ENCODE results near the gene C3AR1.

The C3AR1 gene

GRCh38 chr12:8012651-8013309 is 53.4 kb downstream of the C3AR1 start:
- H3K36me3 ChIP-seq (ENCODE audit: control insufficient read depth in 4 of 4, insufficient read depth in 4 of 4, low read length in 3 of 4): no peaks in the 10 kb centered on the region
- DNase-seq: peak in 1 of 3 donors; percentile 69
- 93% methylated on average over 7 of the region's 7 CpGs for WGBS (ENCODE audit: insufficient coverage)
- no peak overlapping the region for H3K4me3 ChIP-seq (ENCODE audit: control insufficient read depth in 1 of 7, extremely low read depth in 1 of 7, insufficient read depth in 4 of 7, low read depth in 2 of 7, low read length in 6 of 7)
- no peak overlapping the region for H3K27ac ChIP-seq (ENCODE audit: insufficient read depth in 1 of 2, low read depth in 1 of 2, low read length in 2 of 2, poor library complexity in 1 of 2, severe bottlenecking in 2 of 2)
- H3K9me3 ChIP-seq (ENCODE audit: control extremely low read depth in 1 of 5, control insufficient read depth in 4 of 5, insufficient read depth in 2 of 5, low read depth in 1 of 5, low read length in 4 of 5): no peaks in the 10 kb centered on the region
- no peaks in the 10 kb centered on the region for H3K27me3 ChIP-seq (replicated peaks in 2 of 5; ENCODE audit: control insufficient read depth in 4 of 5, insufficient read depth in 5 of 5, low read length in 4 of 5)
- ChIA-PET CTCF (interaction anchor here (1.5 to 1.8 kb wide), 2 partner anchors 18 to 79 kb away, joined by 3 to 5 read pairs; no protein-coding TSS in a partner anchor), POLR2A (no interaction called here)
- H3K4me1 ChIP-seq (ENCODE audit: control extremely low read depth in 1 of 4, control insufficient read depth in 4 of 4, insufficient read depth in 4 of 4, low read length in 3 of 4): no peaks in the 10 kb centered on the region

GRCh38 chr12:8011331-8011730 is 54.8 kb downstream of the C3AR1 start:
- ChIA-PET CTCF (interaction anchor here (1.4 to 1.8 kb wide), 3 partner anchors 16 to 179 kb away, joined by 3 to 5 read pairs (median 4); no protein-coding TSS in a partner anchor), POLR2A (no interaction called here)
- Histone ChIP-seq H3K27me3 (replicated peaks in 2 of 5; ENCODE audit: control insufficient read depth in 4 of 5, insufficient read depth in 5 of 5, low read length in 4 of 5) (no peaks in the 10 kb centered on the region), H3K4me1 (ENCODE audit: control extremely low read depth in 1 of 4, control insufficient read depth in 4 of 4, insufficient read depth in 4 of 4, low read length in 3 of 4) (no peaks in the 10 kb centered on the region), H3K4me3 (ENCODE audit: control insufficient read depth in 1 of 7, extremely low read depth in 1 of 7, insufficient read depth in 4 of 7, low read depth in 2 of 7, low read length in 6 of 7) (no peak overlapping the region), H3K36me3 (ENCODE audit: control insufficient read depth in 4 of 4, insufficient read depth in 4 of 4, low read length in 3 of 4) (no peaks in the 10 kb centered on the region), H3K27ac (ENCODE audit: insufficient read depth in 1 of 2, low read depth in 1 of 2, low read length in 2 of 2, poor library complexity in 1 of 2, severe bottlenecking in 2 of 2) (no peak overlapping the region), H3K9me3 (ENCODE audit: control extremely low read depth in 1 of 5, control insufficient read depth in 4 of 5, insufficient read depth in 2 of 5, low read depth in 1 of 5, low read length in 4 of 5) (no peaks in the 10 kb centered on the region)
- no peak for DNase-seq
- 97% methylated on average over 5 of the region's 7 CpGs for WGBS (ENCODE audit: insufficient coverage)

All from common myeloid progenitor, CD34-positive (primary cell).